LNCaP clone FGC (cell line): ENCODE measurements around the gene PAXIP1.
"Not testable (repeated sequence)": the region's sequence is repeated elsewhere in the genome, so short reads cannot be mapped to it uniquely, and the experiment has no call there.

ENCODE experiments used
- DNase-seq: peaks from one replicate; pipeline ENCODE4 v3.0.0-alpha.2; 2011; ENCODE audit warnings: low read depth
- H3K4me3 ChIP-seq: 2 replicates; pipeline ENCODE4 v1.5.1; 2011; ENCODE audit warnings: mild to moderate bottlenecking, low read depth, low read length, control low read depth
- TF ChIP-seq, protein P1 (sequence below): IDR thresholded peaks from 2 replicates; pipeline ENCODE4 v1.5.1; 2012; ENCODE audit warnings: mild to moderate bottlenecking; ENCODE audit not compliant: control insufficient read depth, insufficient read depth; ENCODE audit errors: extremely low read depth

PAXIP1 gene

GRCh38 chr7:155003092-155003375 is at the start of gene PAXIP1:
Gene PAXIP1 (minus strand): TSS chr7:155003124. CDS start chr7:155002929, 195 bp downstream.
- no peak for DNase-seq
- TF ChIP-seq, protein P1, sequence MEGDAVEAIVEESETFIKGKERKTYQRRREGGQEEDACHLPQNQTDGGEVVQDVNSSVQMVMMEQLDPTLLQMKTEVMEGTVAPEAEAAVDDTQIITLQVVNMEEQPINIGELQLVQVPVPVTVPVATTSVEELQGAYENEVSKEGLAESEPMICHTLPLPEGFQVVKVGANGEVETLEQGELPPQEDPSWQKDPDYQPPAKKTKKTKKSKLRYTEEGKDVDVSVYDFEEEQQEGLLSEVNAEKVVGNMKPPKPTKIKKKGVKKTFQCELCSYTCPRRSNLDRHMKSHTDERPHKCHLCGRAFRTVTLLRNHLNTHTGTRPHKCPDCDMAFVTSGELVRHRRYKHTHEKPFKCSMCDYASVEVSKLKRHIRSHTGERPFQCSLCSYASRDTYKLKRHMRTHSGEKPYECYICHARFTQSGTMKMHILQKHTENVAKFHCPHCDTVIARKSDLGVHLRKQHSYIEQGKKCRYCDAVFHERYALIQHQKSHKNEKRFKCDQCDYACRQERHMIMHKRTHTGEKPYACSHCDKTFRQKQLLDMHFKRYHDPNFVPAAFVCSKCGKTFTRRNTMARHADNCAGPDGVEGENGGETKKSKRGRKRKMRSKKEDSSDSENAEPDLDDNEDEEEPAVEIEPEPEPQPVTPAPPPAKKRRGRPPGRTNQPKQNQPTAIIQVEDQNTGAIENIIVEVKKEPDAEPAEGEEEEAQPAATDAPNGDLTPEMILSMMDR = no peak
- peak within 1 kb of the TSS; percentile 93 for H3K4me3 ChIP-seq

- H3K4me3 ChIP-seq = no peak overlapping the region
- TF ChIP-seq, protein P1 = no peak
- no peak for DNase-seq
These were observed 48.4 kb upstream of the PAXIP1 start for GRCh38 chr7:155051355-155051754.

GRCh38 chr7:155048006-155048405 is 45.1 kb upstream of the PAXIP1 start:
- TF ChIP-seq, protein P1 = no peak
- no peak overlapping the region for H3K4me3 ChIP-seq
- no peak for DNase-seq

- TF ChIP-seq, protein P1 = no peak
- no peak overlapping the region for H3K4me3 ChIP-seq
- DNase-seq = no peak
These were observed 40.8 kb upstream of the PAXIP1 start for GRCh38 chr7:155043756-155044155.

- TF ChIP-seq, protein P1 = no peak
- DNase-seq = no peak
- H3K4me3 ChIP-seq = no peak overlapping the region
These were observed 35.4 kb upstream of the PAXIP1 start for GRCh38 chr7:155038335-155038734.

DNA sequence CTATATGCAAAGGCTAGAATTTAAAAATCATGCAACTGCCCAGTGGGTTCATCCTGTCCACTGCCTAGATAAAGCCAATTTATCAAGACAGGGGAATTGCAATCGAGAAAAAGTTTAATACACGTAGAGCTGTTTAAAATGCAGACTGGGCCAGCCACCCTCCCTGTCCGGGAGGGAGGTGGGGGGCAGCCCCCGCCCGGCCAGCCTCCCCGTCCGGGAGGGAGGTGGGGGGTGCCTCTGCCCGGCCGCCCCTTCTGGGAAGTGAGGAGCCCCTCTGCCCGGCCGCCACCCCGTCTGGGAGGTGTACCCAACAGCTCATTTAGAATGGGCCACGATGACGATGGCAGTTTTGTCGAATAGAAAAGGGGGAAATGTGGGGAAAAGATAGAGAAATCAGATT is 31.6 kb upstream of the PAXIP1 start:
- not testable (repeated sequence) for DNase-seq, H3K4me3 ChIP-seq

GRCh38 chr7:155032978-155033377 is 30.1 kb upstream of the PAXIP1 start:
- TF ChIP-seq, protein P1 = peak; percentile 25; the same call in 1 of the 2 replicates
- no peak for DNase-seq
- H3K4me3 ChIP-seq = no peak overlapping the region

DNA sequence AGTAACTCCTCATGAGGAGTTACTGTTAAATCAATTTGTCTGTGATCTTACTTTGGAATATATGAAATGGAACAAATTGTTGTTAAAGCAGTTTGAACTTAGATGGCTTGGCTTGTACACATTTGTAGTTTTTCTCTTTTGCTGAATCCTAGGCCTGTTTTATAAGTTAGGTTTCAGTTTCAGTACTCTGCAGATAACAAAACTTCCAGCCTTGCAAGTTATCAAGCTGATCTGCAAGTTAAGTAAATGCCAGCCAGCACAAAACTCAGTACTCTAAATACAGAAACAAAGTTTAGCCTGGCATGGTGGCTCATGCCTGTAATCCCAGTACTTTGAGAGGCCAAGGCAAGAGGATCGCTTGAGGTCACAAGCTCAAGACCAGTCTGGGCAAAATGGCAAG is 25.0 kb upstream of the PAXIP1 start:
- no peak for DNase-seq
- TF ChIP-seq, protein P1 = no peak
- H3K4me3 ChIP-seq = no peak overlapping the region
